GM12878 (cell line): ENCODE measurements around the gene SCGB1C2.

ENCODE experiments used
- BCL3 ChIP-seq: IDR thresholded peaks from 2 replicates; pipeline ENCODE4 v1.6.1; 2011; ENCODE audit warnings: borderline replicate concordance, low read depth, mild to moderate bottlenecking, moderate library complexity, low read length; ENCODE audit not compliant: insufficient read depth, poor library complexity, severe bottlenecking
- CREM ChIP-seq: IDR thresholded peaks from 2 replicates; pipeline ENCODE4 v1.6.1; 2014; ENCODE audit warnings: antibody characterized with exemption, low read depth
- CTCF ChIP-seq, 3 experiments: IDR thresholded peaks in 2 of 3; conservative IDR thresholded peaks in 1 of 3; 2 replicates each; pipeline ENCODE4 v1.5.1; 2011; ENCODE audit warnings: low read depth in 3 of 3, low read length in 3 of 3, mild to moderate bottlenecking in 3 of 3, control low read depth in 2 of 3, moderate library complexity in 2 of 3, inconsistent platforms in 1 of 3, mixed read lengths in 1 of 3; ENCODE audit not compliant: control insufficient read depth in 2 of 3, insufficient read depth in 1 of 3; ENCODE audit errors: extremely low read depth in 1 of 3
- E4F1 ChIP-seq: fragments of 450-650 bp; IDR thresholded peaks from 2 replicates; pipeline ENCODE4 v1.6.1; 2018; ENCODE audit warnings: borderline replicate concordance, mild to moderate bottlenecking; ENCODE audit not compliant: partially characterized antibody
- EED ChIP-seq: sonication (generic); IDR thresholded peaks from 2 replicates; pipeline ENCODE4 v1.6.1; 2016; ENCODE audit warnings: antibody characterized with exemption, low read depth
- ETV6 ChIP-seq, 2 experiments: fragments of 450-650 bp in 1 of 2; IDR thresholded peaks in 1 of 2; conservative IDR thresholded peaks in 1 of 2; 2 replicates each; pipeline ENCODE4 v1.6.1; 2014; ENCODE audit warnings: antibody characterized with exemption in 1 of 2, borderline replicate concordance in 1 of 2, low read depth in 1 of 2, mild to moderate bottlenecking in 1 of 2, moderate library complexity in 1 of 2
- EZH2 ChIP-seq: IDR thresholded peaks from 2 replicates; pipeline ENCODE4 v1.6.1; 2012; ENCODE audit warnings: low read depth, mild to moderate bottlenecking, control low read depth, inconsistent platforms, low read length, borderline replicate concordance; ENCODE audit not compliant: control insufficient read depth
- HDAC2 ChIP-seq: fragments of 200-600 bp; sonication (generic); IDR thresholded peaks from 2 replicates; pipeline ENCODE4 v1.6.1; 2017
- JUND ChIP-seq: IDR thresholded peaks from 2 replicates; pipeline ENCODE4 v1.6.1; 2012; ENCODE audit warnings: low read depth, mild to moderate bottlenecking, low read length, improper control_type of control experiment, moderate library complexity
- MAX ChIP-seq: IDR thresholded peaks from 2 replicates; pipeline ENCODE4 v1.6.1; 2012; ENCODE audit warnings: low read depth, low read length, improper control_type of control experiment
- MXI1 ChIP-seq: fragments of 150-350 bp; IDR thresholded peaks from 2 replicates; pipeline ENCODE4 v1.6.1; 2011; ENCODE audit warnings: low read depth, mild to moderate bottlenecking, inconsistent platforms, low read length, improper control_type of control experiment
- NFYA ChIP-seq: IDR thresholded peaks from 2 replicates; pipeline ENCODE4 v1.6.1; 2011; ENCODE audit warnings: low read depth, mild to moderate bottlenecking, low read length, improper control_type of control experiment, borderline replicate concordance
- POLR2A ChIP-seq: IDR thresholded peaks from 2 replicates; pipeline ENCODE4 v1.6.1; 2011; ENCODE audit warnings: low read depth, mild to moderate bottlenecking, low read length

- no peak for TF ChIP-seq EED
- no peak for TF ChIP-seq JUND
- no peak for TF ChIP-seq POLR2A
- TF ChIP-seq NFYA: no peak
- TF ChIP-seq E4F1: no peak
- TF ChIP-seq HDAC2: no peak
- no peak for TF ChIP-seq MXI1
- TF ChIP-seq CREM: no peak
- TF ChIP-seq ETV6 (conservative IDR thresholded peaks at IDR 0.05 in 1 of 2, IDR thresholded peaks at IDR 0.05 in 1 of 2; ENCODE audit: borderline replicate concordance in 1 of 2, low read depth in 1 of 2): no peak
- no peak for TF ChIP-seq CTCF (IDR thresholded peaks at IDR 0.05 in 2 of 3, conservative IDR thresholded peaks at IDR 0.05 in 1 of 3; ENCODE audit: control insufficient read depth in 2 of 3, extremely low read depth in 1 of 3, insufficient read depth in 1 of 3, low read depth in 3 of 3, low read length in 3 of 3)
- TF ChIP-seq MAX: no peak
- no peak for TF ChIP-seq BCL3
- no peak for TF ChIP-seq EZH2
These were observed 5.8 kb downstream of the SCGB1C2 start for GRCh38 chr17:142876-143784.
